Islet of Langerhans (tissue), 1 donor: ENCODE data around the gene KIAA1328.

ENCODE experiments used
- FAIRE-seq: peaks from one replicate; lab custom pipeline; 2011; peaks lifted over from hg19 to GRCh38; lab: Jason Lieb, UNC

The KIAA1328 gene

GRCh38 chr18:37254236-37254754, 425.4 kb downstream of the KIAA1328 start:
- FAIRE-seq, result no peak

GRCh38 chr18:37254973-37255372, 426.0 kb downstream of the KIAA1328 start:
- FAIRE-seq, result no peak

GRCh38 chr18:37258131-37258530, 429.2 kb downstream of the KIAA1328 start:
- no peak for FAIRE-seq

GRCh38 chr18:37258819-37259218, 429.9 kb downstream of the KIAA1328 start:
- FAIRE-seq, result no peak

- no peak for FAIRE-seq
Observed at GRCh38 chr18:37259711-37260110, 430.8 kb downstream of the KIAA1328 start.

- FAIRE-seq, result no peak
Observed at GRCh38 chr18:37260367-37261093, 431.6 kb downstream of the KIAA1328 start.

GRCh38 chr18:37261246-37261840, 432.4 kb downstream of the KIAA1328 start:
- FAIRE-seq, result no peak

GRCh38 chr18:37261988-37262387, 433.1 kb downstream of the KIAA1328 start:
- FAIRE-seq, result no peak

- no peak for FAIRE-seq
Observed at GRCh38 chr18:37264956-37265355, 436.0 kb downstream of the KIAA1328 start.

- no peak for FAIRE-seq
Observed at GRCh38 chr18:37265382-37265781, 436.5 kb downstream of the KIAA1328 start.

GRCh38 chr18:37266290-37266689, 437.4 kb downstream of the KIAA1328 start:
- FAIRE-seq, result no peak

- no peak for FAIRE-seq
Observed at GRCh38 chr18:37270038-37270665, 441.2 kb downstream of the KIAA1328 start.

- FAIRE-seq, result no peak
Observed at GRCh38 chr18:37270666-37271052, 441.7 kb downstream of the KIAA1328 start.

GRCh38 chr18:37272226-37272625, 443.3 kb downstream of the KIAA1328 start:
- FAIRE-seq, result no peak

GRCh38 chr18:37272841-37273240, 443.9 kb downstream of the KIAA1328 start:
- no peak for FAIRE-seq

GRCh38 chr18:37274309-37275236, 445.6 kb downstream of the KIAA1328 start:
- FAIRE-seq, result no peak

GRCh38 chr18:37275237-37275741, 446.4 kb downstream of the KIAA1328 start:
- no peak for FAIRE-seq

GRCh38 chr18:37276111-37276890, 447.4 kb downstream of the KIAA1328 start:
- FAIRE-seq, result no peak

GRCh38 chr18:37277804-37278203, 448.9 kb downstream of the KIAA1328 start:
- no peak for FAIRE-seq
